ENCODE measurements around the gene ERC1.

GRCh38 chr12:1115484-1116231, 124.6 kb downstream of the ERC1 start:
- TF ChIP-seq POLR2AphosphoS5 (IDR thresholded peaks at IDR 0.05) (no peak), CTCF (IDR thresholded peaks at IDR 0.05) (no peak)

All from suprapubic skin (tissue), 3 donors.